Measurements from ENCODE around the gene ADAD2. TPM values are rescaled to one million over a fixed set of nuclear protein-coding genes. Genes with fewer than 3 reads are reported as not detected.
"Not testable (repeated sequence)": the region's sequence is repeated elsewhere in the genome, so short reads cannot be mapped to it uniquely, and the experiment has no call there.

ADAD2 gene
- total and polyA plus RNA-seq, 4 donors = 0.20 to 1.3 (median 0.45) TPM

- not testable (repeated sequence) for H3K4me1 ChIP-seq (ENCODE audit: control insufficient read depth, insufficient read depth, low read length); H3K36me3 ChIP-seq (ENCODE audit: control insufficient read depth, insufficient read depth, low read length); H3K27ac ChIP-seq (ENCODE audit: low read depth, low read length); H3K4me3 ChIP-seq (ENCODE audit: low read depth, low read length); DNase-seq (ENCODE audit: low read depth in 4 of 6, low spot score in 6 of 6); H3K9me3 ChIP-seq (ENCODE audit: control insufficient read depth, insufficient read depth, low read length); H3K27me3 ChIP-seq (ENCODE audit: control insufficient read depth, insufficient read depth, low read length)
- WGBS (ENCODE audit: insufficient coverage) = 94% methylated on average over 5 of the region's 6 CpGs
These were observed 14.2 kb downstream of the ADAD2 start for GRCh38 chr16:84205123-84205522.

GRCh38 chr16:84205976-84206691 lies 15.2 kb downstream of the ADAD2 start:
- no peak overlapping the region for H3K4me3 ChIP-seq (ENCODE audit: low read depth, low read length)
- WGBS (ENCODE audit: insufficient coverage) = 88% methylated on average over 18 of the region's 18 CpGs
- H3K9me3 ChIP-seq (ENCODE audit: control insufficient read depth, insufficient read depth, low read length) = no peaks in the 10 kb centered on the region
- no peak overlapping the region for H3K27ac ChIP-seq (ENCODE audit: low read depth, low read length)
- H3K4me1 ChIP-seq (ENCODE audit: control insufficient read depth, insufficient read depth, low read length) = peaks cover 2% of the 10 kb centered on the region
- no peak for DNase-seq (ENCODE audit: low read depth in 4 of 6, low spot score in 6 of 6)
- H3K36me3 ChIP-seq (ENCODE audit: control insufficient read depth, insufficient read depth, low read length) = no peaks in the 10 kb centered on the region
- H3K27me3 ChIP-seq (ENCODE audit: control insufficient read depth, insufficient read depth, low read length) = no peaks in the 10 kb centered on the region

GRCh38 chr16:84207251-84207650 lies 16.3 kb downstream of the ADAD2 start:
- no peak for DNase-seq (ENCODE audit: low read depth in 4 of 6, low spot score in 6 of 6)
- WGBS (ENCODE audit: insufficient coverage) = 55% methylated on average over 5 of the region's 6 CpGs
- no peaks in the 10 kb centered on the region for H3K36me3 ChIP-seq (ENCODE audit: control insufficient read depth, insufficient read depth, low read length)
- H3K27me3 ChIP-seq (ENCODE audit: control insufficient read depth, insufficient read depth, low read length) = no peaks in the 10 kb centered on the region
- H3K9me3 ChIP-seq (ENCODE audit: control insufficient read depth, insufficient read depth, low read length) = no peaks in the 10 kb centered on the region
- peaks cover 2% of the 10 kb centered on the region for H3K4me1 ChIP-seq (ENCODE audit: control insufficient read depth, insufficient read depth, low read length)
- H3K4me3 ChIP-seq (ENCODE audit: low read depth, low read length) = no peak overlapping the region
- H3K27ac ChIP-seq (ENCODE audit: low read depth, low read length) = no peak overlapping the region

- H3K4me3 ChIP-seq (ENCODE audit: low read depth, low read length) = no peak overlapping the region
- WGBS (ENCODE audit: insufficient coverage) = 61% methylated on average over 8 of the region's 8 CpGs
- no peaks in the 10 kb centered on the region for H3K9me3 ChIP-seq (ENCODE audit: control insufficient read depth, insufficient read depth, low read length)
- H3K27ac ChIP-seq (ENCODE audit: low read depth, low read length) = no peak overlapping the region
- H3K4me1 ChIP-seq (ENCODE audit: control insufficient read depth, insufficient read depth, low read length) = peaks cover 2% of the 10 kb centered on the region
- no peaks in the 10 kb centered on the region for H3K27me3 ChIP-seq (ENCODE audit: control insufficient read depth, insufficient read depth, low read length)
- H3K36me3 ChIP-seq (ENCODE audit: control insufficient read depth, insufficient read depth, low read length) = no peaks in the 10 kb centered on the region
- DNase-seq (ENCODE audit: low read depth in 4 of 6, low spot score in 6 of 6) = no peak
These were observed 16.9 kb downstream of the ADAD2 start for GRCh38 chr16:84207879-84208278.

GRCh38 chr16:84209989-84210388 lies 19.0 kb downstream of the ADAD2 start:
- Histone ChIP-seq H3K27ac (ENCODE audit: low read depth, low read length) (no peak overlapping the region), H3K36me3 (ENCODE audit: control insufficient read depth, insufficient read depth, low read length) (no peaks in the 10 kb centered on the region), H3K9me3 (ENCODE audit: control insufficient read depth, insufficient read depth, low read length) (no peaks in the 10 kb centered on the region), H3K4me3 (ENCODE audit: low read depth, low read length) (no peak overlapping the region), H3K27me3 (ENCODE audit: control insufficient read depth, insufficient read depth, low read length) (no peaks in the 10 kb centered on the region), H3K4me1 (ENCODE audit: control insufficient read depth, insufficient read depth, low read length) (peaks cover 2% of the 10 kb centered on the region)
- 95% methylated on average over 1 of the region's 2 CpGs for WGBS (ENCODE audit: insufficient coverage)
- DNase-seq (ENCODE audit: low read depth in 4 of 6, low spot score in 6 of 6) = no peak

- 100% methylated on average over 1 of the region's 4 CpGs for WGBS (ENCODE audit: insufficient coverage)
- Histone ChIP-seq H3K27ac (ENCODE audit: low read depth, low read length) (no peak overlapping the region), H3K4me3 (ENCODE audit: low read depth, low read length) (no peak overlapping the region), H3K4me1 (ENCODE audit: control insufficient read depth, insufficient read depth, low read length) (peaks cover 2% of the 10 kb centered on the region), H3K36me3 (ENCODE audit: control insufficient read depth, insufficient read depth, low read length) (no peaks in the 10 kb centered on the region), H3K9me3 (ENCODE audit: control insufficient read depth, insufficient read depth, low read length) (no peaks in the 10 kb centered on the region), H3K27me3 (ENCODE audit: control insufficient read depth, insufficient read depth, low read length) (no peaks in the 10 kb centered on the region)
- DNase-seq (ENCODE audit: low read depth in 4 of 6, low spot score in 6 of 6) = no peak
These were observed 21.2 kb downstream of the ADAD2 start for GRCh38 chr16:84212154-84212553.

- Histone ChIP-seq H3K27ac (ENCODE audit: low read depth, low read length) (no peak overlapping the region), H3K36me3 (ENCODE audit: control insufficient read depth, insufficient read depth, low read length) (no peaks in the 10 kb centered on the region), H3K4me1 (ENCODE audit: control insufficient read depth, insufficient read depth, low read length) (peaks cover 2% of the 10 kb centered on the region), H3K27me3 (ENCODE audit: control insufficient read depth, insufficient read depth, low read length) (no peaks in the 10 kb centered on the region), H3K4me3 (ENCODE audit: low read depth, low read length) (no peak overlapping the region), H3K9me3 (ENCODE audit: control insufficient read depth, insufficient read depth, low read length) (no peaks in the 10 kb centered on the region)
- WGBS (ENCODE audit: insufficient coverage) = 88% methylated on average over 3 of the region's 4 CpGs
- DNase-seq (ENCODE audit: low read depth in 4 of 6, low spot score in 6 of 6) = no peak
These were observed 21.7 kb downstream of the ADAD2 start for GRCh38 chr16:84212631-84213030.

- WGBS (ENCODE audit: insufficient coverage) = 84% methylated on average over 10 of the region's 15 CpGs
These were observed 23.6 kb downstream of the ADAD2 start for GRCh38 chr16:84214451-84215066.

GRCh38 chr16:84215531-84215930 lies 24.6 kb downstream of the ADAD2 start:
- Histone ChIP-seq H3K27ac (ENCODE audit: low read depth, low read length) (no peak overlapping the region), H3K4me1 (ENCODE audit: control insufficient read depth, insufficient read depth, low read length) (peaks cover 6% of the 10 kb centered on the region), H3K4me3 (ENCODE audit: low read depth, low read length) (no peak overlapping the region), H3K36me3 (ENCODE audit: control insufficient read depth, insufficient read depth, low read length) (no peaks in the 10 kb centered on the region), H3K27me3 (ENCODE audit: control insufficient read depth, insufficient read depth, low read length) (no peaks in the 10 kb centered on the region), H3K9me3 (ENCODE audit: control insufficient read depth, insufficient read depth, low read length) (no peaks in the 10 kb centered on the region)
- DNase-seq (ENCODE audit: low read depth in 4 of 6, low spot score in 6 of 6) = no peak
- WGBS (ENCODE audit: insufficient coverage) = 86% methylated on average over 1 of the region's 5 CpGs

More at GRCh38 chr16:84214451-84215066, 23.6 kb downstream of the ADAD2 start:
- H3K36me3 ChIP-seq (ENCODE audit: control insufficient read depth, insufficient read depth, low read length) = no peaks in the 10 kb centered on the region
- H3K4me3 ChIP-seq (ENCODE audit: low read depth, low read length) = no peak overlapping the region
- peaks cover 6% of the 10 kb centered on the region for H3K4me1 ChIP-seq (ENCODE audit: control insufficient read depth, insufficient read depth, low read length)
- H3K27me3 ChIP-seq (ENCODE audit: control insufficient read depth, insufficient read depth, low read length) = no peaks in the 10 kb centered on the region
- DNase-seq (ENCODE audit: low read depth in 4 of 6, low spot score in 6 of 6) = no peak
- H3K9me3 ChIP-seq (ENCODE audit: control insufficient read depth, insufficient read depth, low read length) = no peaks in the 10 kb centered on the region
- no peak overlapping the region for H3K27ac ChIP-seq (ENCODE audit: low read depth, low read length)

GRCh38 chr16:84216144-84216543 lies 25.2 kb downstream of the ADAD2 start:
- not testable (repeated sequence) for DNase-seq (ENCODE audit: low read depth in 4 of 6, low spot score in 6 of 6); H3K36me3 ChIP-seq (ENCODE audit: control insufficient read depth, insufficient read depth, low read length); H3K9me3 ChIP-seq (ENCODE audit: control insufficient read depth, insufficient read depth, low read length); H3K4me1 ChIP-seq (ENCODE audit: control insufficient read depth, insufficient read depth, low read length); H3K27ac ChIP-seq (ENCODE audit: low read depth, low read length); H3K27me3 ChIP-seq (ENCODE audit: control insufficient read depth, insufficient read depth, low read length); H3K4me3 ChIP-seq (ENCODE audit: low read depth, low read length)
- WGBS (ENCODE audit: insufficient coverage) = 100% methylated on average over 3 of the region's 3 CpGs
